ENCODE results near the gene PDXK. TPM values are rescaled to one million over a fixed set of nuclear protein-coding genes. Genes with fewer than 3 reads are reported as not detected.

The PDXK gene
- total RNA-seq, 2 experiments from 2014 or later = 111 to 113 TPM

DNA sequence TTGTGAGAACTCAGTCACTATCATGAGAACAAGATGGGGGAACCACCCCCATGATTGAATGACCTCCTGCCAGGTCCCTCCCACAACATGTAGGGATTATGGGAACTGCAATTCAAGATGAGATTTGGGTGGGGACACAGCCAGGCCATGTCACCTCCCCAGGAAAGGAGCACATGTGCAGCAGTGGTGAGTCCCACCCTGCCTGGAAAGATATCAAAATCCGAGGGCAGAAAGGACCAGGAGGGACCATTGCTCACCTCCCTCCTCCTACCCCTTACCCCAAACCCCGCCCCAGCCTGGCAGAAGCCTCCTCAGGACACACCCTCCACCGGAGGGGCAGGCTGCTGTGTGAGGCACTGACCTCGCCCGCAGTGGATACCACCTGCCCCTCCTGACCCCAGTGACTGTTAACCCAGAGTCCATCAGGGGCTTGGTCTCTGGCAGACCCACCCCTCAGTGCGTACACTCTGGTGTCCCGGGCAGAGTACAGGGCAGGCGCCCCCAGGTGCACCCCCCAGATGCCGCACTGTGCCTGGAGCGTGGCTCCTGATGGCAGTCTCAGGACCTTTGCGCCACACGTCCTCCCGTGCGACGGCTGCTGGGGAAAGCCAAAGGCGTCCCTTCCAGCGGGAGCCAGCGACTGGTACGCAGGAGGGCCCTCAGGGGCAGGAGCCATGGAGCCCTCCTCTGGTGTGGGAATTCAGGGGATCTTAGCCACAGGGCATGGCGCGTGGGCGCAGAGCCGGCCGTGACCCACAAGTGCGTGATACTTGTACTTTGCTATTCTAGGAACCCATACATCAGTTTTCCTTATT lies 20.9 kb downstream of the PDXK start:
- Mint-ChIP-seq H3K27me3 (no peaks in the 10 kb centered on the region), H3K4me1 (peaks cover 12% of the 10 kb centered on the region), H3K4me3 (no peak overlapping the region), H3K36me3 (peaks cover 12% of the 10 kb centered on the region), H3K9me3 (no peaks in the 10 kb centered on the region), H3K27ac (no peak overlapping the region)
- DNase-seq = no peak

- DNase-seq = no peak
- peaks cover 8% of the 10 kb centered on the region for H3K4me1 Mint-ChIP-seq
- H3K9me3 Mint-ChIP-seq = no peaks in the 10 kb centered on the region
- H3K4me3 Mint-ChIP-seq = no peak overlapping the region
- peaks cover 13% of the 10 kb centered on the region for H3K36me3 Mint-ChIP-seq
- no peak overlapping the region for H3K27ac Mint-ChIP-seq
- no peaks in the 10 kb centered on the region for H3K27me3 Mint-ChIP-seq
Observed at GRCh38 chr21:43740497-43741156, 21.7 kb downstream of the PDXK start.

- H3K4me3 Mint-ChIP-seq = no peak overlapping the region
- no peak for DNase-seq
- no peaks in the 10 kb centered on the region for H3K27me3 Mint-ChIP-seq
- H3K9me3 Mint-ChIP-seq = no peaks in the 10 kb centered on the region
- peaks cover 8% of the 10 kb centered on the region for H3K4me1 Mint-ChIP-seq
- no peak overlapping the region for H3K27ac Mint-ChIP-seq
- H3K36me3 Mint-ChIP-seq = peaks cover 13% of the 10 kb centered on the region
Observed at GRCh38 chr21:43741423-43742096, 22.6 kb downstream of the PDXK start.

GRCh38 chr21:43743947-43744346 lies 25.0 kb downstream of the PDXK start:
- Mint-ChIP-seq H3K27me3 (no peaks in the 10 kb centered on the region), H3K4me1 (peaks cover 8% of the 10 kb centered on the region), H3K27ac (no peak overlapping the region), H3K9me3 (no peaks in the 10 kb centered on the region), H3K4me3 (no peak overlapping the region), H3K36me3 (peaks cover 9% of the 10 kb centered on the region)
- no peak for DNase-seq

GRCh38 chr21:43744725-43745124 lies 25.8 kb downstream of the PDXK start:
- H3K4me3 Mint-ChIP-seq = no peak overlapping the region
- H3K4me1 Mint-ChIP-seq = peaks cover 4% of the 10 kb centered on the region
- H3K27ac Mint-ChIP-seq = no peak overlapping the region
- no peaks in the 10 kb centered on the region for H3K9me3 Mint-ChIP-seq
- peaks cover 9% of the 10 kb centered on the region for H3K36me3 Mint-ChIP-seq
- DNase-seq = no peak
- no peaks in the 10 kb centered on the region for H3K27me3 Mint-ChIP-seq

DNA sequence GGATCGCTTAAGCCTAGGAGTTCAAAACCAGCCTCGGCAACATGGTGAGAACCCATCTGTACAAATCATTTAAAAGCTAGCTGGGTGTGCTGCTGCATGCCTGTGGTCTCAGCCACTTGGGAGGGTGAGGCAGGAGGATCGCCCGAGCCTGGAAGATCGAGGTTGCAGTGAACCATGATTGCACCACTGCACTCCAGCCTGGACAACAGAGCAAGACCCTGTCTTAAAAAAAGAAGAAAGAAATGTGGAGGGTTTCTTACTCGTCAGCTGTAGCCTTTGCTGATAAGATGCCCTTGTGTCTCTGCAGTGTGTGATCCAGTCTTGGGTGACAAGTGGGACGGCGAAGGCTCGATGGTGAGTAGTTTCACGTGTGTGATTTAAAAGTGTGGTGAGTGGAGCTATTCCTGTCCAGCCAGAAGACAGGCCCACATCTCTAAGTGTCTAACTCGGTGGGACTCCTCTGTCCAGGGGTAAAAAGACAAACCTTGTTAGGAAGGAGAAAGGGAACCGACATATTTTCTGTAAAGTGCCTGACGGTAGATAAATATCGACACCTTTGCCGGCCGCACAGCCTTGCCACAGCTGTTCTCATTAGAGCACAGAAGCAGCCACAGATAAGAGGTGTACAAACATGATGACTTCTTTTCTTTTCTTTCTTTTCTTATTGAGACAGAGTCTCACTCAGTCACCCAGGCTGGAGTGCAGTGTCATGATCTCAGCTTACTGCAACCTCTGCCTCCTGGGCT lies 27.0 kb downstream of the PDXK start:
- no peak overlapping the region for H3K4me3 Mint-ChIP-seq
- no peak overlapping the region for H3K27ac Mint-ChIP-seq
- DNase-seq = no peak
- H3K9me3 Mint-ChIP-seq = no peaks in the 10 kb centered on the region
- H3K4me1 Mint-ChIP-seq = no peaks in the 10 kb centered on the region
- H3K36me3 Mint-ChIP-seq = peaks cover 9% of the 10 kb centered on the region
- no peaks in the 10 kb centered on the region for H3K27me3 Mint-ChIP-seq

DNA sequence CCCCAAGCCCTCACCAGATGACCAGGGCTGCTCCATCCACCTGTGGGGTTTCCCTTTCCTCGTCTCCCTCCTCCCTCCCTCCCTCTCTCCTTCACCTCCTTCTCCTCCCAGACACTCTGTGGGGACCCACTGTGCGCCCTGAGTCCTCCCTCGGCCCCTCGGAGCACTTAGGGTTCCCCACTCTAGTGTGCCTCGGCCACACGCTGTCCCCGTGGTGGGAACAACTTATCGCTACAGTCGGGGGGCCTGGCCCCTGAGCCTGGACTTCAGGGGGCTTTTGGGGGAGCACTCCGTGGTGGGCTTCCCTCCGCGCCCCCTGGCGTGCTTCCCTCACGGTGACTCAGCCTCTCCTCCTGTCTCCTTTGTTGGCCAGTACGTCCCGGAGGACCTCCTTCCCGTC lies 29.7 kb downstream of the PDXK start:
- Mint-ChIP-seq H3K4me1 (no peaks in the 10 kb centered on the region), H3K27me3 (no peaks in the 10 kb centered on the region)

DNA sequence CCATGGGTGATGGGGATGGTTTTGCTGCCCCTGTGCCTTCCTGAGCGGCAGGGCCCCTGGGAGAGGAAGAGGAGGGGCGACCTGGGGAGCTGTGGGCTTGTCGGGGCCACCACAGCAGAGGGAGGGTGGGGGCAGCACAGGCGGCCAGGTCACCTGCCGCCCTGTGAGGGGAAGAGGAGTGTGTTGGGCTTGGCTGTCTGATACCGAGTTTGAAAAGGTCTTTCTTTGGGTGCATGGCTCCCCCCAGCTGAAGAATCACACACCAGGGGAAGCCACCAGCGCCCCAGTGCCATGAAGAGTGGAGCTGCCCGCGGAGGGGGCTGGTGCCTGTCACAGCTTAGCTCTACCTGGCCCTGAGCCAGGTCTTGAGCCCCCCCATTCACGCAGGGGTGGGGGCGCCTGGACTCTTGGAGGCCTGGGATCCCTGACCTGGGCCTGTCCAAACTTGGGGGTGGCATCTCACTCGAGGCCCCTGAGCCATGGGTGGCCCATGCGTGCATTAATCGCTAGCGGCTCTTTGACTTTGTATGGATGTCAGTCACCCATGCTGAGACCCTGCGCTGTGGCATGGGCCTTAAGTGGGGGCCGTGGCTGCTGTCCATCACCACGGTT lies 30.8 kb downstream of the PDXK start:
- Mint-ChIP-seq H3K9me3 (no peaks in the 10 kb centered on the region), H3K4me3 (no peak overlapping the region), H3K27ac (no peak overlapping the region), H3K4me1 (no peaks in the 10 kb centered on the region), H3K36me3 (peaks cover 12% of the 10 kb centered on the region), H3K27me3 (no peaks in the 10 kb centered on the region)
- DNase-seq = no peak

More for the DNA sequence above, 29.7 kb downstream of the PDXK start:
- no peaks in the 10 kb centered on the region for H3K9me3 Mint-ChIP-seq
- H3K4me3 Mint-ChIP-seq = no peak overlapping the region
- no peak overlapping the region for H3K27ac Mint-ChIP-seq
- no peak for DNase-seq
- peaks cover 9% of the 10 kb centered on the region for H3K36me3 Mint-ChIP-seq

DNA sequence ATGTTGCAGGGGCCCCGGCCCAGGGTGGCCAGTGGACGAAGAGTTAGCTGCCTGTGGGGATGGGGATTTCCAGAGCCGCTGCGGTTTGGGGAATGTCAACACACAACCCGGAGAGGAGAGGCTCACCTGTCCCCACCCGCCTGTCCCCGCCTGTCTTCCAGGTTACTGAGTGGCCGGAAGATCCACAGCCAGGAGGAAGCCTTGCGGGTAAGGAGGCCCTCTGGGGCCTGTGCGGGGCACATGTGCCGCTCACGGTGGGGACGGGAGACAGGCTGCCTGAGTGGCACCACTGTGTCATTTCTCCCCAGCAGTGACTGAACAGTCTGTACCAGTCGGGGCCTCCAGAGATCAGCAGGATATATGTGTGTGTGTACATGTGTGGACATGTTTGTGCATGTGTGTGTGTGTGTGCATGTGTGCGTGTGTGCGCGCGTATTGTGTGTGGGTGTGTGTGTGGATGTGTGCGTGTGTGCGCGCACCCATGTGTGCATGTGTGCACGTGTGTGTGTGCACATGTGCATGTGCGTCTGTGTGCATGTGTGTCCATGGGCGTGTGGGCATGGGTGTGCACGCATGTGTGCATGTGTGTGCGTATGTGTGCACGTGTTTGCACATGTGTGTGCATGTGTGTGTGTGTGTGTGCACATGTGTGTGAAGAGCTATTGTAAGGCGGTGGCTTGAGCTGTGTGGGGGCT lies 31.6 kb downstream of the PDXK start:
- H3K4me3 Mint-ChIP-seq = no peak overlapping the region
- no peaks in the 10 kb centered on the region for H3K9me3 Mint-ChIP-seq
- H3K4me1 Mint-ChIP-seq = no peaks in the 10 kb centered on the region
- H3K36me3 Mint-ChIP-seq = peaks cover 10% of the 10 kb centered on the region
- no peak overlapping the region for H3K27ac Mint-ChIP-seq
- no peaks in the 10 kb centered on the region for H3K27me3 Mint-ChIP-seq
- no peak for DNase-seq

- Mint-ChIP-seq H3K36me3 (peaks cover 6% of the 10 kb centered on the region), H3K27me3 (no peaks in the 10 kb centered on the region), H3K27ac (no peak overlapping the region), H3K4me1 (no peaks in the 10 kb centered on the region), H3K9me3 (no peaks in the 10 kb centered on the region), H3K4me3 (no peak overlapping the region)
- no peak for DNase-seq
Observed at GRCh38 chr21:43751955-43752591, 33.1 kb downstream of the PDXK start.

- no peak for DNase-seq
- H3K4me3 Mint-ChIP-seq = no peak overlapping the region
- no peaks in the 10 kb centered on the region for H3K27me3 Mint-ChIP-seq
- H3K9me3 Mint-ChIP-seq = no peaks in the 10 kb centered on the region
- no peaks in the 10 kb centered on the region for H3K4me1 Mint-ChIP-seq
- H3K27ac Mint-ChIP-seq = no peak overlapping the region
- H3K36me3 Mint-ChIP-seq = peaks cover 6% of the 10 kb centered on the region
Observed at GRCh38 chr21:43752758-43753438, 34.0 kb downstream of the PDXK start.

- no peaks in the 10 kb centered on the region for H3K9me3 Mint-ChIP-seq
- no peaks in the 10 kb centered on the region for H3K4me1 Mint-ChIP-seq
- H3K27ac Mint-ChIP-seq = no peak overlapping the region
- no peak for DNase-seq
- H3K36me3 Mint-ChIP-seq = peaks cover 6% of the 10 kb centered on the region
- H3K4me3 Mint-ChIP-seq = no peak overlapping the region
- no peaks in the 10 kb centered on the region for H3K27me3 Mint-ChIP-seq
Observed at GRCh38 chr21:43753439-43753799, 34.5 kb downstream of the PDXK start.

DNA sequence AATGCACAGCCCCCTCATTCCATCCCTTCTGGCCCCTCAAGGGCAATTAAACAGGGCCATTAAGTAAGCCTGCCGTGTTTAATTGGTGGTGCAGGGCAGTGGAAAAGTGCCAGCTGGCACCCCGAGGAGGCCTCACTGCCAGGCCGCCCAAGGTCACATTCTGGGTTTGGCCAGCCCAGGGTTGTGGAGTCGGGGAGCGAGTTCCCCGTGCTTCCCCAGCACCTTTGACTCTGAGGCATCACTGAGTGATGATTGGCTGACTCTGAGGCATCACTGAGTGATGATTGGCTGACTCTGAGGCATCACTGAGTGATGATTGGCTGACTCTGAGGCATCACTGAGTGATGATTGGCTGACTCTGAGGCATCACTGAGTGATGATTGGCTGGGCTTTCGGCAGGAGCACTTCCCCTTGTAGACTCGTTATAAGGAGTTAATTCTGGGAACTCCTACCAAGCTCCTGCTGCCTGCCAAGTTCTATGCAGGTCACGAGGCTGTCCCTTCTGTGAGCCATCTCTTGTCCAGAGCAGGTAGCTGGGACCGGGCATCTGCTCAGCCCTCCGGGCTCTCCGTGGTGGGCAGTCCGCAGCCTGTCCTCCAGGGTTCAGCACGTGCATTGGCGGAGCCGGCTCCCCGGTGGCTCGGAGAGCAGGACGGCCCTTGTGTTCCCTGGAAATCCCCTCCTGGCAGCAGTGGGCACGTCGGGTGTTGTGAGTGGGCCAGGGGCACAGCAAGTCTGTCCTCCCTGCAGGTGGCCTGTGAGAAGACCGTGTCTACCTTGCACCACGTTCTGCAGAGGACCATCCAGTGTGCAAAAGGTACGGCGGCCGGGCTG lies 36.2 kb downstream of the PDXK start:
- DNase-seq = no peak
- Mint-ChIP-seq H3K27ac (no peak overlapping the region), H3K9me3 (no peaks in the 10 kb centered on the region), H3K4me3 (no peak overlapping the region), H3K27me3 (no peaks in the 10 kb centered on the region), H3K36me3 (peaks cover 6% of the 10 kb centered on the region), H3K4me1 (no peaks in the 10 kb centered on the region)
